Right lobe of liver (tissue), 4 donors: ENCODE results near the gene BCR.

ENCODE experiments used
- POLR2A ChIP-seq: fragments of 450-650 bp; IDR thresholded peaks from one replicate; pipeline ENCODE4 v1.6.1; 2017; ENCODE audit warnings: antibody characterized with exemption, mild to moderate bottlenecking
- TF ChIP-seq, protein P1 (sequence below), 4 donors: fragments of 200-600 bp in 3 of 4; fragments of 450-650 bp in 1 of 4; IDR thresholded peaks; one replicate each; pipeline versions ENCODE4 v1.5.1 to v1.8.0; 2016 to 2022; ENCODE audit warnings: antibody characterized with exemption in 4 of 4, mild to moderate bottlenecking in 2 of 4
- donor health status: DM: no; HTN: no; CAD: no.
- donor health status: DM: no; HTN: no; CAD: no.
- donor health status: DM: no; HTN: yes; CAD: no.

- TF ChIP-seq, protein P1, sequence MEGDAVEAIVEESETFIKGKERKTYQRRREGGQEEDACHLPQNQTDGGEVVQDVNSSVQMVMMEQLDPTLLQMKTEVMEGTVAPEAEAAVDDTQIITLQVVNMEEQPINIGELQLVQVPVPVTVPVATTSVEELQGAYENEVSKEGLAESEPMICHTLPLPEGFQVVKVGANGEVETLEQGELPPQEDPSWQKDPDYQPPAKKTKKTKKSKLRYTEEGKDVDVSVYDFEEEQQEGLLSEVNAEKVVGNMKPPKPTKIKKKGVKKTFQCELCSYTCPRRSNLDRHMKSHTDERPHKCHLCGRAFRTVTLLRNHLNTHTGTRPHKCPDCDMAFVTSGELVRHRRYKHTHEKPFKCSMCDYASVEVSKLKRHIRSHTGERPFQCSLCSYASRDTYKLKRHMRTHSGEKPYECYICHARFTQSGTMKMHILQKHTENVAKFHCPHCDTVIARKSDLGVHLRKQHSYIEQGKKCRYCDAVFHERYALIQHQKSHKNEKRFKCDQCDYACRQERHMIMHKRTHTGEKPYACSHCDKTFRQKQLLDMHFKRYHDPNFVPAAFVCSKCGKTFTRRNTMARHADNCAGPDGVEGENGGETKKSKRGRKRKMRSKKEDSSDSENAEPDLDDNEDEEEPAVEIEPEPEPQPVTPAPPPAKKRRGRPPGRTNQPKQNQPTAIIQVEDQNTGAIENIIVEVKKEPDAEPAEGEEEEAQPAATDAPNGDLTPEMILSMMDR (IDR thresholded peaks at IDR 0.05): no peak
- no peak for TF ChIP-seq POLR2A
Observed at GRCh38 chr22:23222033-23222792, 41.9 kb downstream of the BCR start.
